ENCODE measurements around the gene IFT81.

The IFT81 gene

DNA sequence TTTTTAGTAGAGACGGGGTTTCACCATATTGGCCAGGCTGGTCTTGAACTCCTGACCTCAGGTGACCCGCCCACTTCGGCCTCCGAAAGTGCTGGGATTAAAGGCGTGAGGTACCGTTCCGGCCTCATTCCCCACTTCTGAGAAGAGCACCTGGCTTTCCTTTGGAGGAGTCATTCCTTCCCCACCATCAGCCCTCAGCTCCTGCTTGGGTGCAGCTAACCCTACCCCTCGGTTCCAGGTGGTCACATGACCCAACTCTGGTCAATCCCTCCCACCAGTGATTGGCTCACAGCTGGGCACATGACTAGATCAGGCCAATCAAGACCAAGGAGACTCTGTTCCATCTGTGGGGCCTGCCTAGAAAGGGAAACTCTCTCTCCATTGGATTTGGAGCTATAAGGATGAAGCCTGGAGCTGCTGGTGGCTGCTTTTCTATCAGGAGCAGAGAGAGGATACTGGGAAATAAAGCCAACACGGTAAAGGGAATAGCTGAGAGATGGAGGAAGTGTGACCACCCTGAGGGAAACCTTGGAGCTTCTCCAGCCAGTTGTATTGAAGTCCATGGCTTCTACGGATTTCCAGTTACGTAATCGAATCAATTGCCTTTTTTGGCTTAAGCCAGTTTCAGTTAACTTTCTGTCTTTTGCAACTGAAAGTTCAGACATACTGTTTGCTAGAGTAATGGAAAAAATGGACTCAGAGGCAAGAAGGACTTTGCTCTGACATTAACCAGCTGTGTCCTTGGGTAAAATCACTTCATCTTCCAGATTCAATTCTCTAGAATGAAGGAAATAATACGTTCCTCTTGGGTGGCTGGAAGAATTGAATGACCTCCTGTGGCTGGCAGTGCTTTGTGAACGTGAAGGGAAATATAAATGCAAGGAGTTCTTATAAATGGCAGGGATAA, 19.7 kb upstream of the IFT81 start:
- TF ChIP-seq, protein P1, sequence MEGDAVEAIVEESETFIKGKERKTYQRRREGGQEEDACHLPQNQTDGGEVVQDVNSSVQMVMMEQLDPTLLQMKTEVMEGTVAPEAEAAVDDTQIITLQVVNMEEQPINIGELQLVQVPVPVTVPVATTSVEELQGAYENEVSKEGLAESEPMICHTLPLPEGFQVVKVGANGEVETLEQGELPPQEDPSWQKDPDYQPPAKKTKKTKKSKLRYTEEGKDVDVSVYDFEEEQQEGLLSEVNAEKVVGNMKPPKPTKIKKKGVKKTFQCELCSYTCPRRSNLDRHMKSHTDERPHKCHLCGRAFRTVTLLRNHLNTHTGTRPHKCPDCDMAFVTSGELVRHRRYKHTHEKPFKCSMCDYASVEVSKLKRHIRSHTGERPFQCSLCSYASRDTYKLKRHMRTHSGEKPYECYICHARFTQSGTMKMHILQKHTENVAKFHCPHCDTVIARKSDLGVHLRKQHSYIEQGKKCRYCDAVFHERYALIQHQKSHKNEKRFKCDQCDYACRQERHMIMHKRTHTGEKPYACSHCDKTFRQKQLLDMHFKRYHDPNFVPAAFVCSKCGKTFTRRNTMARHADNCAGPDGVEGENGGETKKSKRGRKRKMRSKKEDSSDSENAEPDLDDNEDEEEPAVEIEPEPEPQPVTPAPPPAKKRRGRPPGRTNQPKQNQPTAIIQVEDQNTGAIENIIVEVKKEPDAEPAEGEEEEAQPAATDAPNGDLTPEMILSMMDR (IDR thresholded peaks at IDR 0.05; ENCODE audit: borderline replicate concordance, insufficient read depth, low read depth, low read length), result no peak
- no peak overlapping the region for H3K4me3 ChIP-seq (ENCODE audit: low read depth, low read length)

DNA sequence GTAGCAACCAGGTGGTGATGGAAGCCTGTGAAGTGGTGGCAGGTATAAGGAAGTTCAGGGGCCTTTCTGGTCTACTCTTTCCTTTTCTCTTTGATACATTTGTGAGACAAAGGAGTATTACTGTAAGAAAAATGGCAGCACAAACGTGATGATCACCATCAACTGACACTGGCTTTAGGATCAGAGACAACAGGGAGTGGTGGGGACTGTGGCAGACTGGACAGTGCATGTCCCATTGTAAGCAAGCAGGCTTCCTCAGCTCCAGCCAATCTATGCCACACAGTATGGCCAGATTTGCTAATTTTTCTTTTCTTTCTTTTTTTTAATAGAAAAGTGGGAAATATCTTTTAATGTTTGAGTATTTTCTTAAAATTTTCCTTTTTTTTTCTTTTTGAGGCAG, 19.0 kb upstream of the IFT81 start:
- TF ChIP-seq, protein P1 (IDR thresholded peaks at IDR 0.05; ENCODE audit: borderline replicate concordance, insufficient read depth, low read depth, low read length), result no peak
- H3K4me3 ChIP-seq (ENCODE audit: low read depth, low read length), result no peak overlapping the region

DNA sequence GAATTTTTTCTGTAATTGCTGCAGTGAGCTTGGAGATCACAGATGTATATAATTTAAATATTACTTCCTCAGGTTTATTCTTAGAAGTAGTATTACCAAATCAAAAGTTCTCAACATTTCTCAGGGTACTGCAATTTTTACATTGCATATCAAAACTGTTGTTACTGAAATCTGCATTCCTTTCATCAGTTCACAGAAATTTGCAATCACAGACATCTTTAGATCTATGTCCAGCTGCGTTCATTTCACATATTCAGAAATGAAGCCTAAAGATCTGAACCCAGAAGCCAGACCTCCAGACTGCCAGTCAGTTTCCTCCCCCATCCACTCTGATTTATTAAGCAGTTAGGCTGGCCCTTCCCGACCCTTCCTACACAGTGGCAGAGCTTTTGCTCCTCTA, 18.2 kb upstream of the IFT81 start:
- TF ChIP-seq, protein P1 (IDR thresholded peaks at IDR 0.05; ENCODE audit: borderline replicate concordance, insufficient read depth, low read depth, low read length), result no peak
- no peak overlapping the region for H3K4me3 ChIP-seq (ENCODE audit: low read depth, low read length)

DNA sequence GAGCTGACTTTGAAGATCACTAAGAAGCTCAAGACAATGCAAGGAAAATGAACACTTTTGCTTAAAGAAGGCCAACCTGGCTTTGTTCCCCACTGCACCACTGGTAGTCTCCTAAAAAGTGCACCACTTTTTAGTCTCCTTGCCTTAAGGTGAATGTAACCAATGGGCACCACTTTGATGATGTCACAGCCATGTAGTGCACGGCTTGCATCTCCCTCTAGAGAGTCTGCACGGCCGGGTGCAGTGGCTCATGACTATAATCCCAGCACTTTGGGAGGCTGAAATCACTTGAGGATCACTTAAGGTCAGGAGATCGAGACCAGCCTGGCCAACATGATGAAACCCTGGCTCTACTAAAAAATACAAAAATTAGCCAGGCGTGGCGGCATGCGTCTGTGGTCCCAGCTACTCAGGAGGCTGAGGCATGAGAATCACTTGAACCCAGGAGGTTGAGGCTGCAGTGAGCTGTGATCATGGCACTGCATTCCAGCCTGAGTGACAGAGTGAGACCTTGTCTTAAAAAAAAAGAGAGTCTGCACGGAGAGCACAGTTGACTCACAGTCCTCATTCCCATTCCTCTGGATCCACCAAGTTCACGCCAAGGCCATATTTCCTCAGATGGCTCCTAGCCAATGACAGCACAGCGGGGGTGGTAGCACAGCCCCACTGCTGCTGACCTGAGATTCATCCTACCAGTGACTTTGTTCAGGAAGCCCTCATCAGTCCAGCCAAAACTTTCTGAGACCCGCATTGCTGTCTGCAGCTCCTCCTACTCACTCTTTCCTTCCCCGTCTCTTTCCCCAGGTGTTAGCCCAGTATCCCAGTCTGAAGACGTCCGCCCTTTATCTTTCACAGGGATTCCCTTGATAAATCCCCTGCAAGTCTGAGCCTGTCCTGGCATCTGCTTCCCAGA, 16.5 kb upstream of the IFT81 start:
- H3K4me3 ChIP-seq (ENCODE audit: low read depth, low read length), result no peak overlapping the region

DNA sequence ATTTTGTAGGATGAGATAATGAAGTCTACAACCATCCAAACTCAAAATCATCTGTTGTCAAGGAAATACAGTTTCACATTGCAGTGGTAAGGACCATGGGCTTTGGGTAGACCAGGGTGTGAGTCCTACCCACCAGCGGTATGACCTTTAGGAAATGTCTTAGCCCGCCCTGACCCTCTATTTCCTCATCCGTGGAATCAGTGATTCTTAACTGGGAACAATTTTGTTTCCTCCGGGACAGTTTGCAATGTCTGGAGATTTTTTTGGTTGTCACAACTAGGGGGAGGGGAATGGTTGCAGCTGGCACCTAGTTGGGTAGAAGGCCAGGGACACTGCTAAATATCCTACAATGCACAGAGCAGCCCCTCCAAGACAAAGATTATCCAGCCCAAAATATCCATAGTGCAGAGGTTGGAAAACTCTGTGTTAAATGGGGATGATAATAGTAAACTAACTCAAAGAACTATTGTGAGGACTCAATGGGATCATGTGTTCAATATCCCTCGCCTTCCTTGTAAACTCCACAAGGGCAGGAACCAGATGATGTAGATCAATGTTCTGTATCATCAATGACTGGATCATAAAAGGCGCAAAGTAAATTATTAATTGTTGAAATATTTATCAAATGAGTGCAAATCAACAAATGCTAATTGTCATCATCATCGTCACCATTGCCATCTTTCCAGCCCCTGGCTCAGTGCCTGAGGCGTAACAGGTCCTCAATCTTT, 15.7 kb upstream of the IFT81 start:
- TF ChIP-seq, protein P1 (IDR thresholded peaks at IDR 0.05; ENCODE audit: borderline replicate concordance, insufficient read depth, low read depth, low read length), result no peak
- H3K4me3 ChIP-seq (ENCODE audit: low read depth, low read length), result no peak overlapping the region

More for the DNA sequence above, 16.5 kb upstream of the IFT81 start:
- TF ChIP-seq, protein P1 (IDR thresholded peaks at IDR 0.05; ENCODE audit: borderline replicate concordance, insufficient read depth, low read depth, low read length), result no peak

DNA sequence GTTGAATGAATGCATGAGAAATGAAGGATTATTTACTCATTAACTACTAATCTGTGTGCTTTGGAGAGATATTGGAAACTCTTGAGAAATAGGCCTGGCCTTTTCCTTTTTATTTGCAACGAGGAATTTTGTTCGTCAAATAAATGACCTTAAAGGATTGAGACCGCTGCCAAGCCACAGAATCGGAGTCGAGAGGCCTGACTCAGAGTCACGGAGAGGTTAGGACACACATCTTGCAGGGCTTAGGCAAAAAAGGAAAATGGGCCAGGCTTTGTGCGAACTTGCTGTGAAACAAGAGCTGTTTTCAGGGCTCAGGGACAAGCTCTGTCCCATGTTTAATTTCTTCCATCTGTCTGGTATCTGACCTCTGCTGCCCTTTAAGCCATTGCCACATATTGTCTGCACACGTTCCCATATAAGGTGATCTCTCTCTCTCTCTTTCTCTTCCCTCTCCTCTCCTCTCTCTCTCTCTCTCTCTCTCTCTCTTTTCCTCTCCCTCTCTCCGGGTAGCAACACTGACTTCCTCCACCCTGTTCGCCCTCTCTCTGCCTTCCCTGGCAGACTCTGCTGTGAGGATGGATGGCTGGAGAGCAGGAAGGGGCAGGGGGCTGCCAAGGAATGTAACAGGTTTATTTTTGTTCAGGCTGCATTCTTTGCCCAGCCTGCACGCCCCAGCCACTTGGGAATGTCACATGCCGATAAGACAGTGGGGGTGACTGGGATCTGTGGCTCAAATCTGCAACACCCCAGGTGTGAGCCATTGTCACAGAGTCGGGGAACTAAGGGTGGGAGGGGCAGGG, 14.9 kb upstream of the IFT81 start:
- TF ChIP-seq, protein P1 (IDR thresholded peaks at IDR 0.05; ENCODE audit: borderline replicate concordance, insufficient read depth, low read depth, low read length), result no peak
- H3K4me3 ChIP-seq (ENCODE audit: low read depth, low read length), result no peak overlapping the region
